ENCODE results near the gene LONP2.

DNA sequence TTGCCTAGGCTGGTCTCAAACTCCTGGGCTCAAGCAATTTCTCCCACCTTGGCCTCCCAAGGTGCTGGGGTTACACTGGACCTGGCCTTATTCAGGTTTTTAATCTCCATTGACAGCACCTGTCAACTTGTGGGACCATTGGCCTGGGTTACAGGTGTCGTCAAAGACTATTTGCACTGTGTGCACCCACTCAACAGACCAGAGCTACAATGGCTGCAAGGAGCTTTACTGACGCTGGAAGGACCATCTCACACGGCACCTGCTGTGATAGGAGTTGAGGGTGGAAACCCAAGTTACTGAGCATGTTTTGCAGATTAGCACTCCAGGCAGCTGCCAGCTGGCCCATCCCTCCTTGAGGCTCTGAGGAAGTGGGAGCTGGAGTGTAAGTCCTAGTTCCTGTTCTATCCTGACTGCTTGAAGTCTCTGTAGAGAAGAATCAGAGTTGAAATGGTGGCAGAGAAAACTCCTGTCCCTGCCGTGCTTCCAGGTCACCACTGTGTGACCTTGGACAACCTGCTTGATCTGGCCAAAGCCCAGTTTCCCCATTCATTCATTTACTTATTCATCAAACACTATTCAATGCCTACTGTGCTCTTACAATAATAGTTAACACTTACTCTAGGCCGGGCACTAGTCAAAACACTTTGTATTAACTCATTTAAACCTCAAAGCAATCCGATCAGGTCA, 42.4 kb upstream of the LONP2 start:
- TF ChIP-seq EZH2 (IDR thresholded peaks at IDR 0.05; ENCODE audit: low read length, unreplicated experiment) (no peak), EZH2phosphoT487 (IDR thresholded peaks at IDR 0.05; ENCODE audit: borderline replicate concordance, low read length) (no peak)
- TF ChIP-seq, protein P1, sequence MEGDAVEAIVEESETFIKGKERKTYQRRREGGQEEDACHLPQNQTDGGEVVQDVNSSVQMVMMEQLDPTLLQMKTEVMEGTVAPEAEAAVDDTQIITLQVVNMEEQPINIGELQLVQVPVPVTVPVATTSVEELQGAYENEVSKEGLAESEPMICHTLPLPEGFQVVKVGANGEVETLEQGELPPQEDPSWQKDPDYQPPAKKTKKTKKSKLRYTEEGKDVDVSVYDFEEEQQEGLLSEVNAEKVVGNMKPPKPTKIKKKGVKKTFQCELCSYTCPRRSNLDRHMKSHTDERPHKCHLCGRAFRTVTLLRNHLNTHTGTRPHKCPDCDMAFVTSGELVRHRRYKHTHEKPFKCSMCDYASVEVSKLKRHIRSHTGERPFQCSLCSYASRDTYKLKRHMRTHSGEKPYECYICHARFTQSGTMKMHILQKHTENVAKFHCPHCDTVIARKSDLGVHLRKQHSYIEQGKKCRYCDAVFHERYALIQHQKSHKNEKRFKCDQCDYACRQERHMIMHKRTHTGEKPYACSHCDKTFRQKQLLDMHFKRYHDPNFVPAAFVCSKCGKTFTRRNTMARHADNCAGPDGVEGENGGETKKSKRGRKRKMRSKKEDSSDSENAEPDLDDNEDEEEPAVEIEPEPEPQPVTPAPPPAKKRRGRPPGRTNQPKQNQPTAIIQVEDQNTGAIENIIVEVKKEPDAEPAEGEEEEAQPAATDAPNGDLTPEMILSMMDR (conservative IDR thresholded peaks at IDR 0.05; ENCODE audit: low read depth, low read length): no peak
